IPS-15b (cell line): Measurements from ENCODE around the gene NPTN.

Source experiments
- H3K27me3 ChIP-seq: one replicate; pipeline ENCODE4 v1.6.1; 2013; ENCODE audit warnings: low read length; ENCODE audit not compliant: control insufficient read depth, insufficient read depth
- H3K36me3 ChIP-seq: one replicate; pipeline ENCODE4 v1.6.1; 2013; ENCODE audit warnings: low read length; ENCODE audit not compliant: control insufficient read depth, insufficient read depth
- H3K4me1 ChIP-seq: one replicate; pipeline ENCODE4 v1.6.1; 2013; ENCODE audit warnings: mild to moderate bottlenecking, low read length; ENCODE audit not compliant: control insufficient read depth, insufficient read depth
- H3K4me3 ChIP-seq: one replicate; pipeline ENCODE4 v1.5.1; 2013; ENCODE audit warnings: low read depth, low read length
- H3K9ac ChIP-seq: one replicate; pipeline ENCODE4 v1.6.1; 2013; ENCODE audit warnings: low read depth, mild to moderate bottlenecking, low read length
- H3K9me3 ChIP-seq: one replicate; pipeline ENCODE4 v1.6.1; 2013; ENCODE audit warnings: mild to moderate bottlenecking, low read length; ENCODE audit not compliant: control insufficient read depth, insufficient read depth

NPTN gene

DNA sequence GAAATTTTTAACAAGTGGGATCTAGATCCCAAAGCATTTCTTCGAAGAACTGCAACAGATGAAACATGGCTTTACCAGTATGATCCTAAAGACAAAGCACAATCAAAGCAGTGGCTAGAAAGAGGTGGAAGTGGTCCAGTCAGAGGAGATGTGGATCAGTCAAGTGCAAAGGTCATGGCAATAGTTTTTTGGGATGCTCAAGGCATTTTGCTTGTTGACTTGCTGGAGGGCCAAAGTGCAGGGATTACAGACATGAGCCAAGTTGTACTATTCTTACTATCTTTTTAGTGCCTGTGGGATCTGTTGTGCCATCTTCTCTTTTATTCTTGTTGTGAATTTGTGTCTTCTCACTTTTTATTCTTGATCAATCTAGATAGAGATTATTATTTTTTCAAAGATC, 108.3 kb downstream of the NPTN start:
- Histone ChIP-seq H3K9ac (no peak overlapping the region), H3K4me1 (no peaks in the 10 kb centered on the region), H3K27me3 (no peaks in the 10 kb centered on the region), H3K9me3 (no peaks in the 10 kb centered on the region), H3K4me3 (no peak overlapping the region), H3K36me3 (no peaks in the 10 kb centered on the region)

- H3K9ac ChIP-seq = no peak overlapping the region
- no peaks in the 10 kb centered on the region for H3K36me3 ChIP-seq
- H3K4me3 ChIP-seq = no peak overlapping the region
- no peaks in the 10 kb centered on the region for H3K9me3 ChIP-seq
- H3K27me3 ChIP-seq = no peaks in the 10 kb centered on the region
- H3K4me1 ChIP-seq = peaks cover 7% of the 10 kb centered on the region
Measured at GRCh38 chr15:73522011-73522410, 111.2 kb downstream of the NPTN start.

- Histone ChIP-seq H3K9me3 (no peaks in the 10 kb centered on the region), H3K9ac (no peak overlapping the region), H3K4me1 (peaks cover 7% of the 10 kb centered on the region), H3K36me3 (no peaks in the 10 kb centered on the region), H3K27me3 (no peaks in the 10 kb centered on the region), H3K4me3 (no peak overlapping the region)
Measured at GRCh38 chr15:73518876-73519733, 114.1 kb downstream of the NPTN start.

DNA sequence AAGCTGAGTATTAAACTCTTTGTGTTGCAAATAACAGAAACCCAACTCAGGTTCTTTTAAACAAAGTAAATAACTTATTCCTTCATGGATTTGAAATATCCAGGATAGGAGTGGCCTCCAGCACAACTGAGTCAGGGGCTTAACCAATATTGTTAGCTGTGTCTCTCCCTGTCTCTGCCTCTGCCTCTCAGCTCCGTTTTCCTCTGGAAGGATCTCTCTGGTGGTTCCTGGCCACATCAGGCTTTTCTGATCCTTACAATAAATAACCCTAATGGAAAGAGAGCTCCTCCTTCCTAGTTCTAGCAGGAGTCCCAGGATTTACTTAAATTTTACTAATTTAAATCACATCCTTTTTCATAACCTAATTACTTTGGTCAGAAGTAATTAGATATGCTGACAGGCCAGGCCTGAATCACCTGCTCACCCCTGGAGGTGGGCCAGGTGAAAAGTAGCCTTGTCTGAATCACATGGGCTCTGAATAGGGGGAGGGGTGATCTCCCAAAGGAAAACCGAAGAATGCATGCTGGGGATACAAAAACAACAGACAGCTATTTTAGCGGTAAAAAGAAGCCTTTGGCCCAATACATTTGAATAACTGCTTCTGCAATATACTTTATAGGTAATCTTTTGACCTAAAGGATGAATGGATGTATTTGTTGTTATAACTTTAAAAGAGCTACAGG, 114.9 kb downstream of the NPTN start:
- Histone ChIP-seq H3K9me3 (no peaks in the 10 kb centered on the region), H3K27me3 (no peaks in the 10 kb centered on the region), H3K4me1 (peaks cover 7% of the 10 kb centered on the region), H3K4me3 (no peak overlapping the region), H3K36me3 (no peaks in the 10 kb centered on the region), H3K9ac (no peak overlapping the region)

GRCh38 chr15:73517566-73517965, 115.6 kb downstream of the NPTN start:
- no peaks in the 10 kb centered on the region for H3K36me3 ChIP-seq
- H3K4me3 ChIP-seq = no peak overlapping the region
- H3K4me1 ChIP-seq = peaks cover 7% of the 10 kb centered on the region
- H3K9ac ChIP-seq = no peak overlapping the region
- no peaks in the 10 kb centered on the region for H3K9me3 ChIP-seq
- no peaks in the 10 kb centered on the region for H3K27me3 ChIP-seq

- H3K9ac ChIP-seq = no peak overlapping the region
- no peaks in the 10 kb centered on the region for H3K36me3 ChIP-seq
- no peaks in the 10 kb centered on the region for H3K27me3 ChIP-seq
- H3K9me3 ChIP-seq = no peaks in the 10 kb centered on the region
- H3K4me1 ChIP-seq = peaks cover 7% of the 10 kb centered on the region
- H3K4me3 ChIP-seq = no peak overlapping the region
Measured at GRCh38 chr15:73515527-73515926, 117.7 kb downstream of the NPTN start.
